Activated T-cell treated with anti-CD3 and anti-CD28 coated beads, Interleukin-2, amount 50 U/mL, for 4 hours (primary cell): ENCODE results near the gene ENO4. TPM values are rescaled to one million over a fixed set of nuclear protein-coding genes. Genes with fewer than 3 reads are reported as not detected.

Experiments
- ATAC-seq, 2 donors: fragments of 200-7000 bp; cut with Tn5 transposase; one replicate each; pipeline ENCODE4 v1.10.0; 2021
- DNase-seq: peaks from one replicate; pipeline ENCODE4 v3.0.0-alpha.2; 2020
- H3K27me3 Mint-ChIP-seq: one replicate; pipeline ENCODE4 v1.8.0; 2021; ENCODE audit warnings: low read depth, mixed read lengths
- H3K36me3 Mint-ChIP-seq: one replicate; pipeline ENCODE4 v1.8.0; 2022; ENCODE audit warnings: mixed read lengths; ENCODE audit not compliant: insufficient read depth
- H3K4me1 Mint-ChIP-seq: one replicate; pipeline ENCODE4 v1.8.0; 2021; ENCODE audit warnings: low read depth, mixed read lengths
- H3K4me3 Mint-ChIP-seq: one replicate; pipeline ENCODE4 v1.8.0; 2021; ENCODE audit warnings: mild to moderate bottlenecking, moderate library complexity, mixed read lengths
- H3K9me3 Mint-ChIP-seq: one replicate; pipeline ENCODE4 v1.8.0; 2021; ENCODE audit warnings: mixed read lengths
- total RNA-seq, 3 donors: library from RNA; stranded (reverse); gene quantifications; one replicate each; pipeline ENCODE4 v1.2.1, GENCODE V29; 2021

The ENO4 gene
- total RNA-seq, 3 donors from 2014 or later: not detected

GRCh38 chr10:116893686-116894037, 44.4 kb downstream of the ENO4 start:
- Mint-ChIP-seq H3K9me3 (no peaks in the 10 kb centered on the region), H3K4me3 (no peak overlapping the region), H3K27me3 (peaks cover 24% of the 10 kb centered on the region), H3K36me3 (no peaks in the 10 kb centered on the region), H3K4me1 (no peaks in the 10 kb centered on the region)
- DNase-seq: no peak
- no peak for ATAC-seq

DNA sequence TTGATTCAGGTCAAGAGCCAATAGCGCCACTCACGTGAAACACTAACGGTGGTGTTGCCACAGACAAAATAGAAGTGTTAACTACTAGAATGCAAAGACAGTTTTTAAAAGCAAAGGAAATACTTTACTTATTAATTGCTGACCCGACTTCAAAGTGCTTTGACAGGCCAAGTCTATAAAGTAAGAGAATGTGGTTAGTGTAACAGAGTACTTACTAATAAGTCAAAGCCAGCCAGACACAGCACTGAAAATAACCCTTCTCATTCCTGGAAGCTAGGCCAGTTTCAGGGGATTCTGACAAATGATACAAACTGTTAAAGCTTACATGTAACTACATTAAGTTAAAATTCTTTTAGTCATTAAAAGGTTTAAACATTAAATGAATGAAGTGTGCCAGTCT, 50.3 kb downstream of the ENO4 start:
- peaks cover 5% of the 10 kb centered on the region for H3K27me3 Mint-ChIP-seq
- no peaks in the 10 kb centered on the region for H3K4me1 Mint-ChIP-seq
- ATAC-seq: no peak
- H3K36me3 Mint-ChIP-seq: no peaks in the 10 kb centered on the region
- no peaks in the 10 kb centered on the region for H3K9me3 Mint-ChIP-seq
- no peak for DNase-seq
- H3K4me3 Mint-ChIP-seq: no peak overlapping the region

- H3K4me3 Mint-ChIP-seq: no peak overlapping the region
- ATAC-seq (no peak), DNase-seq (no peak)
- H3K9me3 Mint-ChIP-seq: no peaks in the 10 kb centered on the region
- no peaks in the 10 kb centered on the region for H3K4me1 Mint-ChIP-seq
- H3K36me3 Mint-ChIP-seq: no peaks in the 10 kb centered on the region
- H3K27me3 Mint-ChIP-seq: peaks cover 4% of the 10 kb centered on the region
Observed at GRCh38 chr10:116905845-116906210, 56.5 kb downstream of the ENO4 start.

DNA sequence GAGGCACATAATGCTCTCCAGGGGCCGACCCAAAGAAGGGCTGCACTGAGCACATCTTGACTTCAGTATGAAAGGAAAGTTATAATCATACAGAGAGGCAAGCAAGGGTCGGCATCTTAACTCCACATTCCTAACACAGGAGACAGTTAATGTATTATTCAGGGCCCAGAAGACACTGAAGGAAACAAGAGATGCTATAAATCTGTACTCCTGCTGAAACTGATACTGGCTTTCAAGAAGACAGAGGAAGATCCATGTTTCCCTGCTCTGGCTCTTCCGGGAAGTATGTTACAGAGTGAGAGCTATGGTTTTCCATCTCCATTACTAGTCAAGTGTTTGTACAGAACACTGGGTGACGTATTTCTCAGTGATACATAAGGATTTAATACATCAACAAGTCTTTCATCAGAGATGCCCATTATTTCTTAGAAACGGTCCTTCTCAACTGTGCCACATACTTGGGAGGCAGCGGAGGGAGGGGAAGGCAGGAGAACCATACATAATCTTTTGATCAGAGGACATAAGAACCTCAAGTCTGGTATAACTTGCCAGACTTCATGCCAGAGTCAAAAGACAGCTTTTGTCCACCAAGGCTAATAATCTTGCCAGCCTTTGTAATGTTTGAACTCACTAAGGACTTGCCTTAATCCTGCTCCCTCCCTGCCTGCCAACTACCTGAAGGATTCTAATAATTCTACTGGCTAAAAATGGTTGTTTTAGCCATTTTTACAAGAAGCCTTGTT, 58.1 kb downstream of the ENO4 start:
- H3K9me3 Mint-ChIP-seq: no peaks in the 10 kb centered on the region
- no peak overlapping the region for H3K4me3 Mint-ChIP-seq
- no peaks in the 10 kb centered on the region for H3K36me3 Mint-ChIP-seq
- H3K27me3 Mint-ChIP-seq: peaks cover 4% of the 10 kb centered on the region
- ATAC-seq: no peak
- DNase-seq: no peak
- no peaks in the 10 kb centered on the region for H3K4me1 Mint-ChIP-seq

DNA sequence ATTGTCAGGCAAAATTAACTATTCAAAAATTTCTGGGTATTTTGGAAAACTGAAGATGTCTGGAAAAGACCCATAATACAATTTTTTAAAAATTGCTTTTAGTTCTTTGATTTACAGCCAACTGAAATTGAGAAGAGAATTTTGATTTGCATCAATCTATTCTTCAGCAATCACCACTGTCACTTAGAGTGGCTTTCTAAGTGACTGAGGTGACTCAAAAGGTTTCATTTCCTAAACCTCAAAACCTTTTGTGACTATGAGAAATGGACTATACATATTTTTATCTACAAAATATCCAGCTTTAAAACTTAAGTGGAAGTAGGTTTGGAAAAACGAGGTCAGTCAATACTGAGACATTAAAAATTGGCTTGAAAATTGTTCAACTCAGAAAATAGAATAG, 60.0 kb downstream of the ENO4 start:
- Mint-ChIP-seq H3K9me3 (no peaks in the 10 kb centered on the region), H3K27me3 (peaks cover 4% of the 10 kb centered on the region), H3K36me3 (no peaks in the 10 kb centered on the region), H3K4me3 (no peak overlapping the region), H3K4me1 (no peaks in the 10 kb centered on the region)
- ATAC-seq: no peak
- no peak for DNase-seq

- H3K4me1 Mint-ChIP-seq: no peaks in the 10 kb centered on the region
- no peaks in the 10 kb centered on the region for H3K9me3 Mint-ChIP-seq
- H3K4me3 Mint-ChIP-seq: no peak overlapping the region
- ATAC-seq (no peak), DNase-seq (no peak)
- peaks cover 4% of the 10 kb centered on the region for H3K27me3 Mint-ChIP-seq
- no peaks in the 10 kb centered on the region for H3K36me3 Mint-ChIP-seq
Observed at GRCh38 chr10:116910910-116911309, 61.6 kb downstream of the ENO4 start.

DNA sequence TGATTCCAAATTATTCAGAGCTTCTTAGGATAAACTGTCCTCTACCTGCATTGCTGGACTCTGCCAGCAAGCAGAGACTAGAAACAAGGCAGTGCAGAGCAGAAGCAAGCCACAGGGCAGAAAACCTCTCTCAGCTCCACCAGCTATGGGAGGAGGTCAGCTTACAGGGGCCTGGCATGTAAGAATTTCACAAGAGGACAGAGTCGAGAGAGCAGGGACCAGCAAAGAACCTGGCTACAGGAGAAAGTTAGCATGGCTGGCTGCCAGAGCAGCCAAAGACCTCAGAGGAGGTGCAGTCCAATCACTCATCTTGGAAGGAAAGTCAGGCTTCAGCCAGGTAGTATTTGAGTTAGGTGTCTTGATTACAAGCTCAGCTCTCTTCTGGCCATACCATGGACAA, 62.9 kb downstream of the ENO4 start:
- H3K4me1 Mint-ChIP-seq: no peaks in the 10 kb centered on the region
- no peak for ATAC-seq
- no peak overlapping the region for H3K4me3 Mint-ChIP-seq
- no peak for DNase-seq
- H3K9me3 Mint-ChIP-seq: no peaks in the 10 kb centered on the region
- no peaks in the 10 kb centered on the region for H3K27me3 Mint-ChIP-seq
- H3K36me3 Mint-ChIP-seq: no peaks in the 10 kb centered on the region

DNA sequence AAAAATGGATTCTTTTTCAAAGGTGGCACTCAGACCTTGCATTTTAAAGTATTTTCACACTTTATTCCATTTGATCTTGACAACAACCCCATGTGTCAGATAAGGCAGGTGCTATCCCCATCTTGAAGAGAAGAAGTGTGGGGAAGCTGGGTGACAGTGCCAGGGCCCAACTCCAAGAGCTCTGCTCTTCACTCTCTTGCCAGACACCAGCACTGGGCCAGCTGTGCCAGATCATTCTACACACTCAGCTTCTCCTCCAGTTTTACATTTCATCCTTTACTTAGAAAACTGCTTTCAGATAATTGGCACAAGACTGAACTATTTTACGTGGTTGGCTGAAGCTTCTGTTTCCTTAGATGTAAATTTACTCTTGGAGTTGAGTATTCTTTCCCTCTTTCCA, 64.4 kb downstream of the ENO4 start:
- H3K4me3 Mint-ChIP-seq: no peak overlapping the region
- no peaks in the 10 kb centered on the region for H3K9me3 Mint-ChIP-seq
- no peaks in the 10 kb centered on the region for H3K27me3 Mint-ChIP-seq
- H3K4me1 Mint-ChIP-seq: no peaks in the 10 kb centered on the region
- ATAC-seq: no peak
- no peak for DNase-seq
- no peaks in the 10 kb centered on the region for H3K36me3 Mint-ChIP-seq

GRCh38 chr10:116915340-116915739, 66.0 kb downstream of the ENO4 start:
- H3K4me3 Mint-ChIP-seq: no peak overlapping the region
- H3K9me3 Mint-ChIP-seq: no peaks in the 10 kb centered on the region
- DNase-seq: no peak
- H3K27me3 Mint-ChIP-seq: no peaks in the 10 kb centered on the region
- H3K4me1 Mint-ChIP-seq: no peaks in the 10 kb centered on the region
- no peak for ATAC-seq
- no peaks in the 10 kb centered on the region for H3K36me3 Mint-ChIP-seq

DNA sequence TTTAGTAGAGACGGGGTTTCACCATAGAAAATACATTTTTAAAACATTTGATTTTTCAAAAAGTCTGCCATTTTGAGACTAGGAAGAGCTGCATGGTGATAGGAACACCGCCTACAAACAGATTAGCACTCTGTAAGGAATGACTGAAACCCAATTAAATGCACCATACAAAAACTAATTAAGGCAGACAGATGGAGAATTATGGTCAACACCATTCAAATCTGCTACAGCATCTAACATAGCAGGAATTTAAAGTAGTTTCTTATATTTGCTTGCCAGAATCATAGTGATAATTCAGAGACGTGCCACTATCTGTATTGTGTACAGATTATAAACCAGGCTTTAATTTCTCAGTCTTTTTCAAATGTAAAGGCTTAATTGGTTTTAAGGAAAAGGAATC, 68.2 kb downstream of the ENO4 start:
- no peak for ATAC-seq
- no peaks in the 10 kb centered on the region for H3K27me3 Mint-ChIP-seq
- H3K36me3 Mint-ChIP-seq: no peaks in the 10 kb centered on the region
- no peak overlapping the region for H3K4me3 Mint-ChIP-seq
- no peak for DNase-seq
- H3K9me3 Mint-ChIP-seq: no peaks in the 10 kb centered on the region
- H3K4me1 Mint-ChIP-seq: no peaks in the 10 kb centered on the region

GRCh38 chr10:116918583-116918982, 69.3 kb downstream of the ENO4 start:
- no peaks in the 10 kb centered on the region for H3K36me3 Mint-ChIP-seq
- H3K4me1 Mint-ChIP-seq: no peaks in the 10 kb centered on the region
- H3K27me3 Mint-ChIP-seq: no peaks in the 10 kb centered on the region
- no peak for DNase-seq
- ATAC-seq: no peak
- H3K9me3 Mint-ChIP-seq: no peaks in the 10 kb centered on the region
- H3K4me3 Mint-ChIP-seq: no peak overlapping the region

DNA sequence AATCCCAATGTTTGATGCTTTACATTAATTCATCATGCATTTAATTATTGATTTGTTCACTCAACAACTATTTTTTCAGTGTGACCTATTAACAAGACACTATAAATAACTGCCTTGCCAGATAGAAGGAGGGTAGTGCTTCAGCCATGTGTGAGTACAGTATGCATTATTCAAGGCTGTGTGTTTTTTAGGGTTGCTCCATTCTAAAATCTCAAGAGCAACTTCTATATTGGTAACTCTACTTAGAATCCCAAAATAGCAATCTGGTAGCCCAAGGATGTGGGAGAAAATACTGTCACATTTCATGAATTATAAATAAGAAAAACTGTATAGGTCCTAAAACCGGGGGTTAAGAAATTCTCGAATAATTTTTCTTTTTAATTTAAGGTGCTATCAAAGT, 69.9 kb downstream of the ENO4 start:
- H3K4me3 Mint-ChIP-seq: no peak overlapping the region
- no peaks in the 10 kb centered on the region for H3K9me3 Mint-ChIP-seq
- DNase-seq (no peak), ATAC-seq (no peak)
- H3K36me3 Mint-ChIP-seq: no peaks in the 10 kb centered on the region
- H3K4me1 Mint-ChIP-seq: no peaks in the 10 kb centered on the region
- no peaks in the 10 kb centered on the region for H3K27me3 Mint-ChIP-seq

GRCh38 chr10:116919706-116920105, 70.4 kb downstream of the ENO4 start:
- Mint-ChIP-seq H3K9me3 (no peaks in the 10 kb centered on the region), H3K4me1 (no peaks in the 10 kb centered on the region), H3K4me3 (no peak overlapping the region), H3K36me3 (no peaks in the 10 kb centered on the region), H3K27me3 (no peaks in the 10 kb centered on the region)
- DNase-seq (no peak), ATAC-seq (no peak)

DNA sequence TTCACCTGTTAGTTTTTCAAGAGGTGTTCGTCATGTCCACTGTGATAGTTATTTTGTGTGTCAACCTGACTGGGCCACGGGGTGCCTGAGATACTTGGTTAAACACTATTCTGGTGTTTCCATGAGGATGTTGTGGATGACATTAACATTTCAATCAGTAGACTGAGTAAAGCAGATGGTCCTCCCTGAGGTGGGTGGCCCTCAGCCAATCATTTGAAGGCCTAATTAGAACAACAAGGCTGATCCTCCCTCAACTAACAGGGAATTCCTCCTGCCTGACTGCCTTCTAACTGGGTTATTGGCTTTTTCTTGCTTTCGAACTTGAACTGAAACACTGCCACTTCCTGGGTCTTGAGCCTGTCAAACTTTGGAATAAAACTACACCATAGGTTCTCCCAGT, 75.8 kb downstream of the ENO4 start:
- ATAC-seq: no peak
- no peak for DNase-seq
- no peaks in the 10 kb centered on the region for H3K36me3 Mint-ChIP-seq
- no peaks in the 10 kb centered on the region for H3K27me3 Mint-ChIP-seq
- H3K9me3 Mint-ChIP-seq: no peaks in the 10 kb centered on the region
- no peak overlapping the region for H3K4me3 Mint-ChIP-seq
- no peaks in the 10 kb centered on the region for H3K4me1 Mint-ChIP-seq

- ATAC-seq (no peak), DNase-seq (no peak)
- Mint-ChIP-seq H3K9me3 (no peaks in the 10 kb centered on the region), H3K36me3 (no peaks in the 10 kb centered on the region), H3K4me1 (no peaks in the 10 kb centered on the region), H3K27me3 (no peaks in the 10 kb centered on the region), H3K4me3 (no peak overlapping the region)
Observed at GRCh38 chr10:116926426-116926825, 77.1 kb downstream of the ENO4 start.

DNA sequence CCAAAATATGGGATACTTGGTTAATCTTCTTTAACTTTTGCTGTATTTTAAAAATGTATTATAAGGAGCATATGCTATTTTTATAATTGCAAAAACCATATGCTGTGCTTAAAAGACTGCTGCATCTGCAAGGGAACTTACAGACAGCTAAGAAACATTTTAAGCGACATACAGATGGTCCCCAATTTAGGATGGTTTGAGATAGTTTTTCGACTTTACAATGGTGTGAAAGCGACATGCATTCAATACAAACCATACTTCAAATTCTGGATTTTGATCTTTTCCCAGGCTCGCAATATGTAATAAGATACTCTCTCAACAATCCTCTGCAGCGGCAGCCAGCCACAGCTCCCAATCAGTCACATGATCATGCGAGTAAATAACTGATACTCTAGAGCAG, 82.5 kb downstream of the ENO4 start:
- Mint-ChIP-seq H3K36me3 (no peaks in the 10 kb centered on the region), H3K9me3 (peaks cover 9% of the 10 kb centered on the region), H3K4me3 (no peak overlapping the region), H3K4me1 (no peaks in the 10 kb centered on the region), H3K27me3 (no peaks in the 10 kb centered on the region)
- DNase-seq (no peak), ATAC-seq (no peak)
